GM23248 (cell line): ENCODE data around the gene PDRG1. TPM values are rescaled to one million over a fixed set of nuclear protein-coding genes. Genes with fewer than 3 reads are reported as not detected.

Experiments used
- DNase-seq: peaks from one replicate; pipeline ENCODE4 v3.0.0-alpha.2; 2015
- H2AFZ ChIP-seq: fragments of 200-600 bp; sonication (generic); 2 replicates; pipeline ENCODE4 v1.6.1; 2016; ENCODE audit warnings: antibody characterized with exemption
- H3F3A ChIP-seq: fragments of 200-600 bp; sonication (generic); 2 replicates; pipeline ENCODE4 v1.6.1; 2016; ENCODE audit warnings: mild to moderate bottlenecking, antibody characterized with exemption, mixed run types; ENCODE audit not compliant: insufficient read depth
- H3K27ac ChIP-seq: fragments of 200-600 bp; sonication (generic); 2 replicates; pipeline ENCODE4 v1.5.1; 2016; ENCODE audit warnings: mild to moderate bottlenecking
- H3K27me3 ChIP-seq: fragments of 200-600 bp; sonication (generic); replicated peaks from 2 replicates; pipeline ENCODE4 v1.6.1; 2016; ENCODE audit warnings: mild to moderate bottlenecking; ENCODE audit not compliant: insufficient read depth
- H3K36me3 ChIP-seq: fragments of 200-600 bp; sonication (generic); 2 replicates; pipeline ENCODE4 v1.6.1; 2016; ENCODE audit warnings: low read depth, mild to moderate bottlenecking
- H3K4me1 ChIP-seq: fragments of 200-600 bp; sonication (generic); 2 replicates; pipeline ENCODE4 v1.6.1; 2016; ENCODE audit warnings: mild to moderate bottlenecking; ENCODE audit not compliant: insufficient read depth
- H3K4me2 ChIP-seq: fragments of 200-600 bp; sonication (generic); one replicate; pipeline ENCODE4 v1.6.1; 2016; ENCODE audit warnings: mild to moderate bottlenecking; ENCODE audit not compliant: unreplicated experiment
- H3K4me3 ChIP-seq: fragments of 200-600 bp; sonication (generic); 2 replicates; pipeline ENCODE4 v1.5.1; 2016; ENCODE audit warnings: mild to moderate bottlenecking
- H3K79me2 ChIP-seq: fragments of 200-600 bp; sonication (generic); 2 replicates; pipeline ENCODE4 v1.6.1; 2016; ENCODE audit warnings: mild to moderate bottlenecking; ENCODE audit not compliant: insufficient read depth
- H3K9ac ChIP-seq: fragments of 200-600 bp; sonication (generic); 2 replicates; pipeline ENCODE4 v1.6.1; 2016; ENCODE audit warnings: mild to moderate bottlenecking
- H3K9me2 ChIP-seq: fragments of 200-600 bp; sonication (generic); 2 replicates; pipeline ENCODE4 v1.6.1; 2016; ENCODE audit warnings: mixed run types, mild to moderate bottlenecking, moderate library complexity; ENCODE audit not compliant: insufficient read depth
- H3K9me3 ChIP-seq: fragments of 200-600 bp; sonication (generic); one replicate; pipeline ENCODE4 v1.6.1; 2017; ENCODE audit warnings: low read depth
- H4K20me1 ChIP-seq: fragments of 200-600 bp; sonication (generic); 2 replicates; pipeline ENCODE4 v1.6.0; 2016; ENCODE audit not compliant: insufficient read depth
- EZH2 ChIP-seq: fragments of 200-600 bp; sonication (generic); IDR thresholded peaks from 2 replicates; pipeline ENCODE4 v1.6.1; 2018; ENCODE audit warnings: antibody characterized with exemption, mild to moderate bottlenecking; ENCODE audit not compliant: insufficient read depth, poor library complexity, severe bottlenecking
- EZH2phosphoT487 ChIP-seq: fragments of 200-600 bp; sonication (generic); IDR thresholded peaks from 2 replicates; pipeline ENCODE4 v1.6.1; 2018; ENCODE audit warnings: antibody characterized with exemption, moderate library complexity, mild to moderate bottlenecking, low read depth; ENCODE audit not compliant: insufficient read depth
- WGBS, 2 experiments: methylation state at CpG; one replicate each; pipeline ENCODE4 v1.1.6; 2015 to 2017; ENCODE audit warnings: low lambda C conversion rate in 2 of 2, low coverage in 1 of 2; ENCODE audit errors: missing lambda C conversion rate in 2 of 2; 5-methylcytosine and 5-hydroxymethylcytosine counted together
- in situ Hi-C: fragments of 300-500 bp; cut with MboI; formaldehyde crosslinking; loops from 2 replicates; pipeline ENCODE4 v1.15.0; 2020
- polyA plus RNA-seq: library from polyadenylated mRNA; unstranded; fragments of >200 nt; fragmentation: Nextera tagmentation; extraction: Ambion mirVana; gene quantifications from 2 replicates; pipeline ENCODE4 v1.2.1, GENCODE V29; 2016
- total RNA-seq: library from RNA; depleted of rRNA; stranded (reverse); fragments of >200 nt; shearing (Covaris generic); gene quantifications from 2 replicates; pipeline ENCODE4 v1.2.3, GENCODE V29; 2014

The PDRG1 gene
- total and polyA plus RNA-seq, 2 experiments from 2014 or later, result 10.8 to 16.7 TPM

GRCh38 chr20:31991339-31991705, 39.5 kb upstream of the PDRG1 start:
- peaks cover 30% of the 10 kb centered on the region for H3K27me3 ChIP-seq
- DNase-seq, result no peak
- no peaks in the 10 kb centered on the region for H3K9me2 ChIP-seq
- H3F3A ChIP-seq, result no peaks in the 10 kb centered on the region
- H2AFZ ChIP-seq, result no peak overlapping the region
- H3K4me3 ChIP-seq, result no peak overlapping the region
- WGBS, 2 experiments, result 0% methylated on average over 1 of the region's 1 CpG
- no peak overlapping the region for H3K27ac ChIP-seq
- no peaks in the 10 kb centered on the region for H3K79me2 ChIP-seq
- no peaks in the 10 kb centered on the region for H3K9me3 ChIP-seq
- no peaks in the 10 kb centered on the region for H3K4me1 ChIP-seq
- no peaks in the 10 kb centered on the region for H4K20me1 ChIP-seq
- no peaks in the 10 kb centered on the region for H3K36me3 ChIP-seq
- no peak overlapping the region for H3K9ac ChIP-seq
- in situ Hi-C loops, result no loop called here
- H3K4me2 ChIP-seq, result no peak overlapping the region
- TF ChIP-seq EZH2 (no peak), EZH2phosphoT487 (no peak)

- Histone ChIP-seq H4K20me1 (no peaks in the 10 kb centered on the region), H3K79me2 (no peaks in the 10 kb centered on the region), H3K4me2 (no peak overlapping the region), H2AFZ (no peak overlapping the region), H3K4me3 (no peak overlapping the region), H3K27ac (no peak overlapping the region), H3K9me2 (no peaks in the 10 kb centered on the region), H3K4me1 (no peaks in the 10 kb centered on the region), H3K9ac (no peak overlapping the region), H3K9me3 (no peaks in the 10 kb centered on the region), H3K36me3 (no peaks in the 10 kb centered on the region), H3K27me3 (peaks cover 30% of the 10 kb centered on the region), H3F3A (no peaks in the 10 kb centered on the region)
- TF ChIP-seq EZH2 (no peak), EZH2phosphoT487 (no peak)
- no peak for DNase-seq
- 20 to 31% methylated on average over 5 to 6 of the region's 6 CpGs for WGBS, 2 experiments
- in situ Hi-C loops, result no loop called here
Measured at GRCh38 chr20:31990641-31991338, 38.9 kb upstream of the PDRG1 start.

DNA sequence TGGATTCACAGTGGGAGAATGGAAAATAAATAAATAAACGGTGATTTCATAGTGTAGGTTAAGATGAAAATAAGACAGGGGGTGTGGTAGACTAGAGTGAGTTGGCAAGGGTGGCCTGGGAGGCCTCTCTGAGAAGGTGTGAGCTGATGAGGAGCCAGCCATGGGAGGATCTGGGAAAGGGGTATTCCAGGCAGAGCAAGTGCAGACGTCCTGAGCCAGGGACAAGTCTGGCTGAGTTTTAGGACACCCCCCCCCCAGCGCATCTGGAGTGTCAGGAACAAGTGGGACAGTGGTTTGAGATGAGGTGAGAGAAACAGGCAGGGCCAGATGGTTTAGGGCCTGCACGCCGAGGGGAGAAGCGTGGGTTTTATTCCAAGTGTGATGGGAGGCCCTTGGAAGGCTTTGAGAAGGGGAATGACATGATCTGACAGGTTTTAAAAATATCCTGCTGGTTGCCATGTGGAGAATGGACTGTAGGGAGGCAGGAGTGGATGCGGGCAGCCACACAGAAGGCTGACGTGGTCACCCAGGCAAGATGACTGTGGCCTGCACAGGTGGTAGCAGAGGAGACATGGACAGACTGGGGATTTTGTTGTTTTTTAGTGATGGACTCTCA, 37.3 kb upstream of the PDRG1 start:
- no peaks in the 10 kb centered on the region for H4K20me1 ChIP-seq
- no peaks in the 10 kb centered on the region for H3K4me1 ChIP-seq
- H3K27ac ChIP-seq, result no peak overlapping the region
- H3K27me3 ChIP-seq, result peaks cover 31% of the 10 kb centered on the region
- H2AFZ ChIP-seq, result no peak overlapping the region
- in situ Hi-C loops, result no loop called here
- H3K4me2 ChIP-seq, result no peak overlapping the region
- H3K9me3 ChIP-seq, result no peaks in the 10 kb centered on the region
- H3K9ac ChIP-seq, result no peak overlapping the region
- WGBS, 2 experiments, result 51% methylated on average over 8 of the region's 8 CpGs
- DNase-seq, result no peak
- H3K4me3 ChIP-seq, result no peak overlapping the region
- H3K36me3 ChIP-seq, result no peaks in the 10 kb centered on the region
- no peaks in the 10 kb centered on the region for H3K79me2 ChIP-seq
- no peaks in the 10 kb centered on the region for H3K9me2 ChIP-seq
- H3F3A ChIP-seq, result no peaks in the 10 kb centered on the region
- TF ChIP-seq EZH2, result no peak
- TF ChIP-seq EZH2phosphoT487, result no peak

- TF ChIP-seq EZH2 (no peak), EZH2phosphoT487 (no peak)
- in situ Hi-C loops, result no loop called here
- 61 to 70% methylated on average over 5 of the region's 5 CpGs for WGBS, 2 experiments
Measured at GRCh38 chr20:31988430-31989015, 36.7 kb upstream of the PDRG1 start.

More at GRCh38 chr20:31988430-31989015, 36.7 kb upstream of the PDRG1 start:
- no peak overlapping the region for H3K4me3 ChIP-seq
- H3K9ac ChIP-seq, result no peak overlapping the region
- no peaks in the 10 kb centered on the region for H3K4me1 ChIP-seq
- no peaks in the 10 kb centered on the region for H3K9me3 ChIP-seq
- no peak overlapping the region for H3K27ac ChIP-seq
- no peak for DNase-seq
- no peaks in the 10 kb centered on the region for H3K36me3 ChIP-seq
- H2AFZ ChIP-seq, result no peak overlapping the region
- H3K4me2 ChIP-seq, result no peak overlapping the region
- H3K79me2 ChIP-seq, result no peaks in the 10 kb centered on the region
- peaks cover 29% of the 10 kb centered on the region for H3K27me3 ChIP-seq
- no peaks in the 10 kb centered on the region for H3F3A ChIP-seq
- H3K9me2 ChIP-seq, result no peaks in the 10 kb centered on the region
- H4K20me1 ChIP-seq, result no peaks in the 10 kb centered on the region
